Ishikawa (cell line): ENCODE measurements around the gene SLC6A12.

Source experiments
- EGR1 ChIP-seq: IDR thresholded peaks from 2 replicates; pipeline ENCODE4 v1.6.1; 2012
- EP300 ChIP-seq: IDR thresholded peaks from 2 replicates; pipeline ENCODE4 v1.6.1; 2012; ENCODE audit warnings: borderline replicate concordance
- FOXM1 ChIP-seq: IDR thresholded peaks from 2 replicates; pipeline ENCODE4 v1.6.1; 2012; ENCODE audit warnings: low read depth, borderline replicate concordance
- RAD21 ChIP-seq: IDR thresholded peaks from 2 replicates; pipeline ENCODE4 v1.6.1; 2012; ENCODE audit warnings: low read depth
- USF1 ChIP-seq: IDR thresholded peaks from 2 replicates; pipeline ENCODE4 v1.6.1; 2012
- ZBTB7A ChIP-seq: IDR thresholded peaks from 2 replicates; pipeline ENCODE4 v1.6.1; 2012; ENCODE audit warnings: low read depth
- TF ChIP-seq, protein P1 (sequence below): IDR thresholded peaks from 2 replicates; pipeline ENCODE4 v1.6.1; 2012; ENCODE audit warnings: low read depth, mild to moderate bottlenecking

DNA sequence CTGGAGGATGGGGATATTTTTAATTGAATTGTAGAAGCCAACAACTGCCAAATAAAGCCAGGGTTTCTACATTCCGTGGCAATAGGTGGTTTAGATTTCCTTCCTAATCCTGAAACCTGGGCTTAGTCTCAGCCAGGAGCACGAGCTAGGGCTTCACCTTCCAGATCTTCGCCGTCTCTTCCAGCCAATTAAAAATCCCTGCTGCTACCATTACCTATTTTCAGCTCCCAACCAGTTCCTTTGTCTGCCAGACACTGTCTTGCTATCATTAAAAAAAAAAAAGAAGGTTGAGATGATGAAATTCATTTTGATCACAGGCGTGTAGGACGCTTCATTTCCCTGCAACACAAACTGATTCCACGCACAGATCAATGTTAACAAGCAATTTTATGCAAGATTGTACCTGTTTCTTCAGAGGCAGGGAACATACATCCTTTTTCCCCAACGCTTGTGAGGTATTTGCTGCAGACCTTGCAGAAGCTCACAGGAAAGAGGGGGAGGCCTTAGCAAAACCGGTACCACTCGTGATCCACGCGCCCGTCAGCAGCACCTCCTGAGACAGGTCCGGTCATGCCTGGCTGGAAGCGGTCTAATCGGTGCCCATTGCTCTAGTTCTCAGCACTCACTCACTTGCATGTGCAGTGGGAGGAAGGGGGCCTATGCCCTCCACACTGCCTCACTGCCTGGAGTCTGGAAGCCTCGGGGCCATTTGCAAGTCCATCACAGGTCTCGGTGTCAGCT lies 65.1 kb downstream of the SLC6A12 start:
- TF ChIP-seq USF1 (no peak), EP300 (no peak), RAD21 (no peak), FOXM1 (no peak), ZBTB7A (no peak), EGR1 (no peak)
- TF ChIP-seq, protein P1, sequence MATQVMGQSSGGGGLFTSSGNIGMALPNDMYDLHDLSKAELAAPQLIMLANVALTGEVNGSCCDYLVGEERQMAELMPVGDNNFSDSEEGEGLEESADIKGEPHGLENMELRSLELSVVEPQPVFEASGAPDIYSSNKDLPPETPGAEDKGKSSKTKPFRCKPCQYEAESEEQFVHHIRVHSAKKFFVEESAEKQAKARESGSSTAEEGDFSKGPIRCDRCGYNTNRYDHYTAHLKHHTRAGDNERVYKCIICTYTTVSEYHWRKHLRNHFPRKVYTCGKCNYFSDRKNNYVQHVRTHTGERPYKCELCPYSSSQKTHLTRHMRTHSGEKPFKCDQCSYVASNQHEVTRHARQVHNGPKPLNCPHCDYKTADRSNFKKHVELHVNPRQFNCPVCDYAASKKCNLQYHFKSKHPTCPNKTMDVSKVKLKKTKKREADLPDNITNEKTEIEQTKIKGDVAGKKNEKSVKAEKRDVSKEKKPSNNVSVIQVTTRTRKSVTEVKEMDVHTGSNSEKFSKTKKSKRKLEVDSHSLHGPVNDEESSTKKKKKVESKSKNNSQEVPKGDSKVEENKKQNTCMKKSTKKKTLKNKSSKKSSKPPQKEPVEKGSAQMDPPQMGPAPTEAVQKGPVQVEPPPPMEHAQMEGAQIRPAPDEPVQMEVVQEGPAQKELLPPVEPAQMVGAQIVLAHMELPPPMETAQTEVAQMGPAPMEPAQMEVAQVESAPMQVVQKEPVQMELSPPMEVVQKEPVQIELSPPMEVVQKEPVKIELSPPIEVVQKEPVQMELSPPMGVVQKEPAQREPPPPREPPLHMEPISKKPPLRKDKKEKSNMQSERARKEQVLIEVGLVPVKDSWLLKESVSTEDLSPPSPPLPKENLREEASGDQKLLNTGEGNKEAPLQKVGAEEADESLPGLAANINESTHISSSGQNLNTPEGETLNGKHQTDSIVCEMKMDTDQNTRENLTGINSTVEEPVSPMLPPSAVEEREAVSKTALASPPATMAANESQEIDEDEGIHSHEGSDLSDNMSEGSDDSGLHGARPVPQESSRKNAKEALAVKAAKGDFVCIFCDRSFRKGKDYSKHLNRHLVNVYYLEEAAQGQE: no peak
